LNCaP clone FGC (cell line): ENCODE results near the gene CCDC117.

Experiments used
- DNase-seq: peaks from one replicate; pipeline ENCODE4 v3.0.0-alpha.2; 2011; ENCODE audit warnings: low read depth
- H3K4me3 ChIP-seq: 2 replicates; pipeline ENCODE4 v1.5.1; 2011; ENCODE audit warnings: mild to moderate bottlenecking, low read depth, low read length, control low read depth
- TF ChIP-seq, protein P1 (sequence below): IDR thresholded peaks from 2 replicates; pipeline ENCODE4 v1.5.1; 2012; ENCODE audit warnings: mild to moderate bottlenecking; ENCODE audit not compliant: control insufficient read depth, insufficient read depth; ENCODE audit errors: extremely low read depth

CCDC117 gene

GRCh38 chr22:28791841-28792490 lies 19.5 kb downstream of the CCDC117 start:
- DNase-seq = no peak
- TF ChIP-seq, protein P1, sequence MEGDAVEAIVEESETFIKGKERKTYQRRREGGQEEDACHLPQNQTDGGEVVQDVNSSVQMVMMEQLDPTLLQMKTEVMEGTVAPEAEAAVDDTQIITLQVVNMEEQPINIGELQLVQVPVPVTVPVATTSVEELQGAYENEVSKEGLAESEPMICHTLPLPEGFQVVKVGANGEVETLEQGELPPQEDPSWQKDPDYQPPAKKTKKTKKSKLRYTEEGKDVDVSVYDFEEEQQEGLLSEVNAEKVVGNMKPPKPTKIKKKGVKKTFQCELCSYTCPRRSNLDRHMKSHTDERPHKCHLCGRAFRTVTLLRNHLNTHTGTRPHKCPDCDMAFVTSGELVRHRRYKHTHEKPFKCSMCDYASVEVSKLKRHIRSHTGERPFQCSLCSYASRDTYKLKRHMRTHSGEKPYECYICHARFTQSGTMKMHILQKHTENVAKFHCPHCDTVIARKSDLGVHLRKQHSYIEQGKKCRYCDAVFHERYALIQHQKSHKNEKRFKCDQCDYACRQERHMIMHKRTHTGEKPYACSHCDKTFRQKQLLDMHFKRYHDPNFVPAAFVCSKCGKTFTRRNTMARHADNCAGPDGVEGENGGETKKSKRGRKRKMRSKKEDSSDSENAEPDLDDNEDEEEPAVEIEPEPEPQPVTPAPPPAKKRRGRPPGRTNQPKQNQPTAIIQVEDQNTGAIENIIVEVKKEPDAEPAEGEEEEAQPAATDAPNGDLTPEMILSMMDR = no peak
- H3K4me3 ChIP-seq = no peak overlapping the region

GRCh38 chr22:28792491-28793383 lies 20.2 kb downstream of the CCDC117 start:
- TF ChIP-seq, protein P1 = no peak

DNA sequence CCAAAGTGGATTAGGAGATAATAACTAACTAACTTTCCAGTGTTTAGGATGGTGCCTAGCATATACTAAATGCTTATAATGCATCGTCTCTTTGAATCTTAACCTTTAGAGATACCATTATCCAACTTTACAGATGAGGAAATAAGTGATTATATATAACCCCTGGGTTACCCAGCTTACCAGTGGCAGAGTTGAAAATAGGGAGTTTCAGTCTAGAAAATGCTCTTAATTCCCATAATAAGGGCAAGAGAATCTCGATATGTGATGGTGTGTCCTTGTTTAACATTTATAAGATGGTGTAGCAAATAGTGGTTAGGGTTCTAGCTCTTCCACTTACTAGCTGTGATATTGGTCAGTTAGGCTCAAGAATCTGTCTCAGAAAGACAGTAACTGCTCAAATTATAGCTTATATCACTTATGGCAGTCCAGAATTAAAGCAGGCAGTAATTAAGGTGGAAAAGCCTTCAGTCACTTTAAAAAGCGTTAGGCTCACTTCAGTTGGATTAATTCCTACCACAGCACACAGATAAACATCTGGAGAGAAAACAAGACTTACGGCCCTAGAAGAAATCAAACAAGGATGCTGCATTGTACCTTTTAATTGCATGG lies 21.6 kb downstream of the CCDC117 start:
- TF ChIP-seq, protein P1 = no peak
- H3K4me3 ChIP-seq = no peak overlapping the region
- no peak for DNase-seq

More at GRCh38 chr22:28792491-28793383, 20.2 kb downstream of the CCDC117 start:
- DNase-seq = no peak
- H3K4me3 ChIP-seq = no peak overlapping the region

- DNase-seq = no peak
- H3K4me3 ChIP-seq = no peak overlapping the region
- TF ChIP-seq, protein P1 = no peak
Observed at GRCh38 chr22:28795071-28795693, 22.7 kb downstream of the CCDC117 start.

- TF ChIP-seq, protein P1 = no peak
- no peak overlapping the region for H3K4me3 ChIP-seq
- DNase-seq = no peak
Observed at GRCh38 chr22:28795932-28796856, 23.7 kb downstream of the CCDC117 start.

- DNase-seq = peak; percentile 64
- TF ChIP-seq, protein P1 = no peak
- peak overlapping the region; percentile 89 for H3K4me3 ChIP-seq
Observed at GRCh38 chr22:28798810-28799605, 26.5 kb downstream of the CCDC117 start.
